ENCODE data around the gene CENPO. TPM values are rescaled to one million over a fixed set of nuclear protein-coding genes. Genes with fewer than 3 reads are reported as not detected.

Gene CENPO
- total RNA-seq, 1 experiment from 2014 or later = 54.8 TPM

DNA sequence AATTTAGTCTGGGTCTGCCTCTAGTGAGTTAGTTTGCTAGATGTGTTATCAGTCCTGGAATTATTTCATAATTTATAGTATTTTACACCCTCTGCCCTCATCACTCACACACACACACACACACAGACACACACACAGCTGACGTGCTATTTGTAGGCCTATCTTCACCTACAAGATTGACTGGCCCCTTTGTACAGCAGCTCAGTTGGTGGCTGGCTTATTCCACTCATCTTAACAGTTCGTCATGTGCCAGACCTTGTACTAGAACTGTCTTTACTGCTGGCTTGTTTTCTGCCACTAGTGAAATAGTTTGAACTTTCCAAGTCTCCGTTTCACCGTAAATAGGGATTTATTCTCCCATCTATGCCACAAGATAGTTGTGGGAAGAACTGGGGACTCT lies 21.3 kb downstream of the CENPO start:
- BruUV-seq (replicated peaks) = no TSS peak

DNA sequence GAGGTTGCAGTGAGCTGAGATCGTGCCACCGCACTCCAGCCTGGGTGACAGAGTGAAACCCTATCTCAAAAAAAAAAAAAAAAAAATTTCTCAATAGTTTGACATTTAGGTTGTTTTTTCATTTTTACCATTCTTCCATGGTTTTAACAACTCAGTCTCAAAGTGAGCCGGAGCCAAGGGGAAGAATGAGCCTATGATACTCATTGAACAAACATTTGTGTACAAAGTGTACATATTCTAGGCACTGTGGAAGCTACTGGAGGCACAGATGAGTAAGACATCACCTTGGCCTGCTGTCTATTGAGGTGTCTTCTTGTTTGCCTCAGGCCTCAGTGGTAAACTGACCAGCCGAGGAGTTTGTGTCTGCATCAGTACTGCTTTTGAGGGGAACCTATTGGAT lies 21.9 kb downstream of the CENPO start:
- no peak overlapping the region for H3K27ac Mint-ChIP-seq (ENCODE audit: unreplicated experiment)
- no peak overlapping the region for H3K4me3 ChIP-seq (ENCODE audit: low read depth, low read length)
- H3K9me3 Mint-ChIP-seq (ENCODE audit: unreplicated experiment) = no peaks in the 10 kb centered on the region
- H3K4me1 Mint-ChIP-seq (ENCODE audit: low read depth, unreplicated experiment) = peaks cover 10% of the 10 kb centered on the region
- TF ChIP-seq, protein P1, sequence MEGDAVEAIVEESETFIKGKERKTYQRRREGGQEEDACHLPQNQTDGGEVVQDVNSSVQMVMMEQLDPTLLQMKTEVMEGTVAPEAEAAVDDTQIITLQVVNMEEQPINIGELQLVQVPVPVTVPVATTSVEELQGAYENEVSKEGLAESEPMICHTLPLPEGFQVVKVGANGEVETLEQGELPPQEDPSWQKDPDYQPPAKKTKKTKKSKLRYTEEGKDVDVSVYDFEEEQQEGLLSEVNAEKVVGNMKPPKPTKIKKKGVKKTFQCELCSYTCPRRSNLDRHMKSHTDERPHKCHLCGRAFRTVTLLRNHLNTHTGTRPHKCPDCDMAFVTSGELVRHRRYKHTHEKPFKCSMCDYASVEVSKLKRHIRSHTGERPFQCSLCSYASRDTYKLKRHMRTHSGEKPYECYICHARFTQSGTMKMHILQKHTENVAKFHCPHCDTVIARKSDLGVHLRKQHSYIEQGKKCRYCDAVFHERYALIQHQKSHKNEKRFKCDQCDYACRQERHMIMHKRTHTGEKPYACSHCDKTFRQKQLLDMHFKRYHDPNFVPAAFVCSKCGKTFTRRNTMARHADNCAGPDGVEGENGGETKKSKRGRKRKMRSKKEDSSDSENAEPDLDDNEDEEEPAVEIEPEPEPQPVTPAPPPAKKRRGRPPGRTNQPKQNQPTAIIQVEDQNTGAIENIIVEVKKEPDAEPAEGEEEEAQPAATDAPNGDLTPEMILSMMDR (IDR thresholded peaks at IDR 0.05; ENCODE audit: insufficient read depth in 1 of 2, low read depth in 1 of 2, low read length in 1 of 2, severe bottlenecking in 1 of 2, unreplicated experiment in 1 of 2) = no peak
- H3K4me3 Mint-ChIP-seq (ENCODE audit: unreplicated experiment) = no peak overlapping the region
- peaks cover 82% of the 10 kb centered on the region for H3K36me3 Mint-ChIP-seq (ENCODE audit: insufficient read depth, unreplicated experiment)
- H3K27me3 Mint-ChIP-seq (ENCODE audit: insufficient read depth, unreplicated experiment) = no peaks in the 10 kb centered on the region
- BruUV-seq (replicated peaks) = no TSS peak
- intact Hi-C loops (cut with micrococcal nuclease; ENCODE audit: unreplicated experiment) = no loop called here
- POLR2A ChIA-PET = interaction anchor here (0.7 kb wide), 1 partner anchor 421 kb away, joined by 3 read pairs; no protein-coding TSS in a partner anchor
- H3K27me3 ChIP-seq (replicated peaks; ENCODE audit: control insufficient read depth, insufficient read depth, low read length) = no peaks in the 10 kb centered on the region
- H3K9me3 ChIP-seq = no peaks in the 10 kb centered on the region
- H3K4me1 ChIP-seq = peaks cover 4% of the 10 kb centered on the region; the same call in 1 of the 2 replicates
- peaks cover 2% of the 10 kb centered on the region for H3K36me3 ChIP-seq (ENCODE audit: control insufficient read depth, insufficient read depth, low read length)
- DNase-seq = no peak
- CTCF ChIA-PET = no interaction called here

More for the DNA sequence above, 21.3 kb downstream of the CENPO start:
- no peak overlapping the region for H3K4me3 Mint-ChIP-seq (ENCODE audit: unreplicated experiment)
- POLR2A ChIA-PET = interaction anchor here (0.7 kb wide), 1 partner anchor 421 kb away, joined by 3 read pairs; no protein-coding TSS in a partner anchor
- intact Hi-C loops (cut with micrococcal nuclease; ENCODE audit: unreplicated experiment) = no loop called here
- Histone ChIP-seq H3K4me3 (ENCODE audit: low read depth, low read length) (no peak overlapping the region), H3K4me1 (peaks cover 4% of the 10 kb centered on the region; the same call in 1 of the 2 replicates), H3K27me3 (replicated peaks; ENCODE audit: control insufficient read depth, insufficient read depth, low read length) (no peaks in the 10 kb centered on the region), H3K36me3 (ENCODE audit: control insufficient read depth, insufficient read depth, low read length) (peaks cover 2% of the 10 kb centered on the region), H3K9me3 (no peaks in the 10 kb centered on the region)
- H3K27me3 Mint-ChIP-seq (ENCODE audit: insufficient read depth, unreplicated experiment) = no peaks in the 10 kb centered on the region
- CTCF ChIA-PET = no interaction called here
- DNase-seq = no peak
- TF ChIP-seq, protein P1 (IDR thresholded peaks at IDR 0.05; ENCODE audit: insufficient read depth in 1 of 2, low read depth in 1 of 2, low read length in 1 of 2, severe bottlenecking in 1 of 2, unreplicated experiment in 1 of 2) = no peak
- H3K9me3 Mint-ChIP-seq (ENCODE audit: unreplicated experiment) = no peaks in the 10 kb centered on the region
- H3K36me3 Mint-ChIP-seq (ENCODE audit: insufficient read depth, unreplicated experiment) = peaks cover 77% of the 10 kb centered on the region
- no peak overlapping the region for H3K27ac Mint-ChIP-seq (ENCODE audit: unreplicated experiment)
- peaks cover 10% of the 10 kb centered on the region for H3K4me1 Mint-ChIP-seq (ENCODE audit: low read depth, unreplicated experiment)

DNA sequence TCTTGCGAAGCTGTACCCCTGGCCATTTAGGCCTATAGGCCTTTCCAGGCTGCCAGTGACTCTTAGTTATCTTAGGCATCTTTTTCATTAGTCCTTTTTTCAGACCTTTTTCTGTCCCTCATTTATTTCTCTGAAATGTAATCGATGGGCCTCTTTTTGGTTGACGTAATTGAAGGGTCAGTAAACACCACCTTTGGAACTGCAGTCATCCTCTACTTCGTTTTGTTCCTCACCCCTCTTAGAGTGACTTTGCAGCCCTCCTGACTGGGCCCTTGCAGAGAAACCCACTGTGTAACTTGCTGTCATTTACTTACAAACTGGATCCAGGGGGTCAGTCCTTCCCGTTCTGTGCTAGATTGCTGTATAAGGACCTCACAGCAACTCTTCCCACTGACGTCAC lies 23.2 kb downstream of the CENPO start:
- TF ChIP-seq, protein P1 (IDR thresholded peaks at IDR 0.05; ENCODE audit: insufficient read depth in 1 of 2, low read depth in 1 of 2, low read length in 1 of 2, severe bottlenecking in 1 of 2, unreplicated experiment in 1 of 2) = no peak
- H3K9me3 Mint-ChIP-seq (ENCODE audit: unreplicated experiment) = no peaks in the 10 kb centered on the region
- no peaks in the 10 kb centered on the region for H3K9me3 ChIP-seq
- BruUV-seq (replicated peaks) = no TSS peak
- ChIA-PET CTCF (no interaction called here), POLR2A (no interaction called here)
- DNase-seq = no peak
- no peaks in the 10 kb centered on the region for H3K27me3 Mint-ChIP-seq (ENCODE audit: insufficient read depth, unreplicated experiment)
- H3K36me3 ChIP-seq (ENCODE audit: control insufficient read depth, insufficient read depth, low read length) = peaks cover 2% of the 10 kb centered on the region
- intact Hi-C loops (cut with micrococcal nuclease; ENCODE audit: unreplicated experiment) = no loop called here
- peaks cover 88% of the 10 kb centered on the region for H3K36me3 Mint-ChIP-seq (ENCODE audit: insufficient read depth, unreplicated experiment)
- no peak overlapping the region for H3K4me3 ChIP-seq (ENCODE audit: low read depth, low read length)
- H3K4me3 Mint-ChIP-seq (ENCODE audit: unreplicated experiment) = no peak overlapping the region
- H3K27ac Mint-ChIP-seq (ENCODE audit: unreplicated experiment) = peak overlapping the region; percentile 24
- H3K4me1 ChIP-seq = peaks cover 4% of the 10 kb centered on the region; the same call in 1 of the 2 replicates
- peaks cover 10% of the 10 kb centered on the region for H3K4me1 Mint-ChIP-seq (ENCODE audit: low read depth, unreplicated experiment)
- H3K27me3 ChIP-seq (replicated peaks; ENCODE audit: control insufficient read depth, insufficient read depth, low read length) = no peaks in the 10 kb centered on the region

Data from Caco-2 (cell line).